Keratinocyte (primary cell): ENCODE measurements around the gene CLTB. TPM values are rescaled to one million over a fixed set of nuclear protein-coding genes. Genes with fewer than 3 reads are reported as not detected.

Source experiments
- DNase-seq: peaks from one replicate; pipeline ENCODE4 v3.0.0-alpha.2; 2011; ENCODE audit warnings: low read depth, missing footprints, low spot score
- FAIRE-seq: peaks from 2 replicates; lab custom pipeline; 2011; peaks lifted over from hg19 to GRCh38; lab: Jason Lieb, UNC
- H2AFZ ChIP-seq: 2 replicates; pipeline ENCODE4 v1.6.0; 2012; ENCODE audit warnings: low read length, control low read depth, inconsistent platforms; ENCODE audit not compliant: control insufficient read depth
- H3K27ac ChIP-seq: 2 replicates; pipeline ENCODE4 v1.5.1; 2011; ENCODE audit warnings: low read length; ENCODE audit not compliant: control insufficient read depth, insufficient read depth
- H3K27me3 ChIP-seq: 3 replicates; pipeline ENCODE4 v1.6.0; 2011; ENCODE audit warnings: low read length; ENCODE audit not compliant: control insufficient read depth, insufficient read depth; ENCODE audit errors: extremely low read depth
- H3K36me3 ChIP-seq, 2 experiments: 2 replicates in 1 of 2; 3 replicates in 1 of 2; pipeline ENCODE4 v1.5.1; 2011; ENCODE audit warnings: low read length in 2 of 2, mild to moderate bottlenecking in 1 of 2; ENCODE audit not compliant: control insufficient read depth in 2 of 2, insufficient read depth in 2 of 2; ENCODE audit errors: extremely low read depth in 1 of 2
- H3K4me1 ChIP-seq: 3 replicates; pipeline ENCODE4 v1.5.1; 2011; ENCODE audit warnings: low read length; ENCODE audit not compliant: control insufficient read depth, insufficient read depth; ENCODE audit errors: extremely low read depth
- H3K4me2 ChIP-seq: 3 replicates; pipeline ENCODE4 v1.6.0; 2011; ENCODE audit warnings: low read depth, low read length; ENCODE audit not compliant: control insufficient read depth, insufficient read depth; ENCODE audit errors: extremely low read depth
- H3K4me3 ChIP-seq, 3 experiments: fragments of 200-600 bp in 1 of 3; sonication (generic) in 1 of 3; 2 replicates in 2 of 3; 3 replicates in 1 of 3; pipeline ENCODE4 v1.5.1; 2011 to 2016; ENCODE audit warnings: low read length in 3 of 3, mild to moderate bottlenecking in 3 of 3, control low read depth in 2 of 3, inconsistent platforms in 1 of 3, low read depth in 1 of 3, mixed read lengths in 1 of 3, mixed run types in 1 of 3, moderate library complexity in 1 of 3; ENCODE audit not compliant: control insufficient read depth in 2 of 3, insufficient read depth in 2 of 3; ENCODE audit errors: extremely low read depth in 1 of 3
- H3K79me2 ChIP-seq: 2 replicates; pipeline ENCODE4 v1.6.0; 2012; ENCODE audit warnings: low read length; ENCODE audit not compliant: control insufficient read depth, insufficient read depth
- H3K9ac ChIP-seq: 3 replicates; pipeline ENCODE4 v1.6.0; 2011; ENCODE audit warnings: low read length; ENCODE audit not compliant: control insufficient read depth, insufficient read depth; ENCODE audit errors: extremely low read depth
- H3K9me1 ChIP-seq: 3 replicates; pipeline ENCODE4 v1.6.0; 2011; ENCODE audit warnings: low read length; ENCODE audit not compliant: control insufficient read depth, insufficient read depth; ENCODE audit errors: extremely low read depth
- H3K9me3 ChIP-seq: 2 replicates; pipeline ENCODE4 v1.5.1; 2012; ENCODE audit warnings: low read depth, low read length; ENCODE audit not compliant: control insufficient read depth
- H4K20me1 ChIP-seq: 3 replicates; pipeline ENCODE4 v1.6.0; 2011; ENCODE audit warnings: low read length; ENCODE audit not compliant: control insufficient read depth, insufficient read depth; ENCODE audit errors: extremely low read depth
- EZH2 ChIP-seq: IDR thresholded peaks from one replicate; pipeline ENCODE4 v1.6.1; 2012; ENCODE audit warnings: inconsistent platforms, mild to moderate bottlenecking, low read length, moderate library complexity
- dilution Hi-C: fragments of 300-500 bp; cut with MboI; formaldehyde crosslinking; loops from one replicate; pipeline ENCODE4 v1.7.0; 2020; ENCODE audit warnings: low sequenced_read_pairs; ENCODE audit not compliant: extremely low pct_ligation_motif_present
- polyA plus RNA-seq, 5 experiments: library from polyadenylated mRNA; depleted of rRNA in 3 of 5; stranded (reverse) in 3 of 5; stranded (forward) in 1 of 5; unstranded in 1 of 5; fragments of >200 nt; gene quantifications; 1 replicate in 1 of 5; 2 replicates in 3 of 5; 3 replicates in 1 of 5; pipeline versions ENCODE4 v1.2.1 to v1.2.3, GENCODE V29; 2011 to 2012; ENCODE audit warnings: missing spikeins in 2 of 5, low read depth in 1 of 5, low replicate concordance in 1 of 5
- TF ChIP-seq, protein P1 (sequence below), 3 experiments: IDR thresholded peaks in 1 of 3; conservative IDR thresholded peaks in 1 of 3; optimal IDR thresholded peaks in 1 of 3; 2 replicates in 2 of 3; 3 replicates in 1 of 3; pipeline versions ENCODE3 to v1.5.1; 2011; ENCODE audit warnings: low read length in 3 of 3, mild to moderate bottlenecking in 3 of 3, moderate library complexity in 2 of 3, control low read depth in 1 of 3, inconsistent platforms in 1 of 3; ENCODE audit not compliant: insufficient read depth in 2 of 3; ENCODE audit errors: extremely low read depth in 1 of 3

The CLTB gene
- polyA plus RNA-seq, 1 donor (not counting 4 experiments of a cell fraction or from before 2014, with no cell fraction given), result 326 TPM

DNA sequence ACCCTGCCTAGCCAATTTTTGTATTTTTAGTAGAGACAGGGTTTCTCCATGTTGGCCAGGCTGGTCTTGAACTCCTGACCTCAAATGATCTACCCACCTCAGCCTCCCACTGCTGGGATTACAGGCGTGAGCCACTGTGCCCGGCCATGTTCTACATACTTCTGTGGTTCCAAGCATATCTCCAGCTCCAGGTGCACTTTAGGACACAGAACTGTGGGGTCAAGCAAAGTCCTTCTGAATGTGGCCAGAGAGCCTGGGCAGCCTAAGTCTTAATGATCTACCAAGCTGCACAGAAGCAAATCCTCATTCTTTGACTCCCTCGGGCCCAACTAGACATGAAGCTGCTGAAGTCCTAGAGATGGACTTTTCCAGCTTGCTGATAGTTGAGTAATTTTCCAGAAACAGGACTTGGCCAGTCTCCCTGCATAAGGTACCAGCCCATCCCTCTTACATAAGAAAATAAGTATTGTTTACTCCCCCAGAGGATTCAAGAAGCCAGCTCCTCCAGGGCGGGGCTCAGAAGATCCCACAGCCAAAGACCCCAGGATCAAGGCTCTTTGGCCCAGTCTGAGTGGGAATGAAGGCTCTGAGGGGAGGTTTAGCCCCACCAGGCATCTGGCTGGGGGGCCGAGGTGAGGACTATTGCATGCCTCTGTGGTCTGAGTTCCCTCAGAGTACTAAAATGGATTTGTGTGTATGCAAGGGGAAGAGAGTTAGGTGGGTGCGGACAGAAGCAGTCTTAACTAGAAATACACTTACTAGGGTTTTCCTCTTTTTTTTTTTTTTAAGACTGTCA lies 8.7 kb downstream of the CLTB start:
- Histone ChIP-seq H3K9me1 (no peaks in the 10 kb centered on the region), H3K4me2 (no peak overlapping the region), H3K27me3 (no peaks in the 10 kb centered on the region), H3K9ac (no peak overlapping the region), H3K36me3 (peaks cover 34 to 36% of the 10 kb centered on the region in 2 experiments), H3K79me2 (peaks cover 66% of the 10 kb centered on the region), H4K20me1 (peaks cover 11% of the 10 kb centered on the region), H3K27ac (no peak overlapping the region), H3K4me1 (peaks cover 36% of the 10 kb centered on the region), H3K4me3 (no peak overlapping the region), H3K9me3 (no peaks in the 10 kb centered on the region), H2AFZ (no peak overlapping the region)
- DNase-seq (no peak), FAIRE-seq (no peak)
- dilution Hi-C loops, result no loop called here
- TF ChIP-seq, protein P1, sequence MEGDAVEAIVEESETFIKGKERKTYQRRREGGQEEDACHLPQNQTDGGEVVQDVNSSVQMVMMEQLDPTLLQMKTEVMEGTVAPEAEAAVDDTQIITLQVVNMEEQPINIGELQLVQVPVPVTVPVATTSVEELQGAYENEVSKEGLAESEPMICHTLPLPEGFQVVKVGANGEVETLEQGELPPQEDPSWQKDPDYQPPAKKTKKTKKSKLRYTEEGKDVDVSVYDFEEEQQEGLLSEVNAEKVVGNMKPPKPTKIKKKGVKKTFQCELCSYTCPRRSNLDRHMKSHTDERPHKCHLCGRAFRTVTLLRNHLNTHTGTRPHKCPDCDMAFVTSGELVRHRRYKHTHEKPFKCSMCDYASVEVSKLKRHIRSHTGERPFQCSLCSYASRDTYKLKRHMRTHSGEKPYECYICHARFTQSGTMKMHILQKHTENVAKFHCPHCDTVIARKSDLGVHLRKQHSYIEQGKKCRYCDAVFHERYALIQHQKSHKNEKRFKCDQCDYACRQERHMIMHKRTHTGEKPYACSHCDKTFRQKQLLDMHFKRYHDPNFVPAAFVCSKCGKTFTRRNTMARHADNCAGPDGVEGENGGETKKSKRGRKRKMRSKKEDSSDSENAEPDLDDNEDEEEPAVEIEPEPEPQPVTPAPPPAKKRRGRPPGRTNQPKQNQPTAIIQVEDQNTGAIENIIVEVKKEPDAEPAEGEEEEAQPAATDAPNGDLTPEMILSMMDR (optimal IDR thresholded peaks at IDR 0.05 in 1 of 3, IDR thresholded peaks at IDR 0.05 in 1 of 3, conservative IDR thresholded peaks at IDR 0.05 in 1 of 3; ENCODE audit: extremely low read depth in 1 of 3, insufficient read depth in 2 of 3, low read length in 3 of 3), result no peak
- no peak for TF ChIP-seq EZH2

DNA sequence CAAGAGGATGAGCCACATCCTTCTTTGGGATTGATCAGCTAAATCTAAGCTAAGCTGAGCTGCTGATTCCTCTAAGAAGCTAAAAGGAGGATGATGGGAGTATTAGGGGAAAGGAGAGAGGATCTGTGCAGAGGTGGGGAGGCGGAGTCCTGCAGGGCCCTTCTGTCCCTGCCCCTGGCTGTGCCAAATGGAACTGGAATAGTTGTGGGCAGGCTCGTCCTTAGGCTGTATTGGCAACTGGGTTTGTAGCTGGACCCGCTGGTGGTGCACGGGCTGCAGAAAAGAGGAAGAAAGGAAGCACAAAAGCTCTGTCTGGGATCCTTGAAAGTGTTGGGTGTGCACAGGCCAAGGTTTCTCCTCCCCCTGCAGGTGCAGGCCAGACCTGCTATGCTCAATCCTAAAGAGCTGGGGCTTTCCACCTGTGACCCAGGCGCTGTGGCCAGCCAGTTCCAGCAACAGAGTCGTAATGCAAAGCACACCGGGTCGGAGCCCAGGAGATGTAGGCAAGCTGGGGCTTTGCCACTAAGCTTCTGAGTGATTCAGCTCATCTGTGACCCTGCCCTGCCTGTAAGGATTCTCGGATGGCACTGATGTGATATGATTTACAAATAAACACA lies 9.8 kb downstream of the CLTB start:
- Histone ChIP-seq H3K27me3 (no peaks in the 10 kb centered on the region), H3K9ac (no peak overlapping the region), H3K9me1 (no peaks in the 10 kb centered on the region), H3K27ac (no peak overlapping the region), H3K4me2 (no peak overlapping the region), H4K20me1 (peaks cover 11% of the 10 kb centered on the region), H3K9me3 (no peaks in the 10 kb centered on the region), H3K4me1 (peaks cover 35% of the 10 kb centered on the region), H2AFZ (no peak overlapping the region), H3K36me3 (peaks cover 34 to 35% of the 10 kb centered on the region in 2 experiments), H3K79me2 (peaks cover 69% of the 10 kb centered on the region), H3K4me3 (no peak overlapping the region)
- dilution Hi-C loops, result no loop called here
- FAIRE-seq (no peak), DNase-seq (no peak)
- TF ChIP-seq EZH2, result no peak
- TF ChIP-seq, protein P1 (optimal IDR thresholded peaks at IDR 0.05 in 1 of 3, IDR thresholded peaks at IDR 0.05 in 1 of 3, conservative IDR thresholded peaks at IDR 0.05 in 1 of 3; ENCODE audit: extremely low read depth in 1 of 3, insufficient read depth in 2 of 3, low read length in 3 of 3), result no peak
